Measurements from ENCODE around the gene SPATA32. TPM values are rescaled to one million over a fixed set of nuclear protein-coding genes. Genes with fewer than 3 reads are reported as not detected.

SPATA32 gene
- 0.42 and 0.81 TPM in 2 replicates for total RNA-seq (2021)
- long read RNA-seq, partial matches to known transcripts: 1 of 2 reads
- long read RNA-seq, other reads (novel, unspliced or antisense): 1 of 2 reads

GRCh38 chr17:45261577-45262515 is at the start of gene SPATA32:
SPATA32 (minus strand) TSS chr17:45262094; CDS start chr17:45262016, 78 bp downstream.
- H3K27me3 Mint-ChIP-seq (ENCODE audit: low read depth): peaks cover 21% of the 10 kb centered on the region
- H3K79me1 ChIP-seq (ENCODE audit: insufficient read depth, low read depth, low read length, poor library complexity, severe bottlenecking): no peaks in the 10 kb centered on the region
- no peaks in the 10 kb centered on the region; the same call in 1 of the 2 replicates for H3K4me1 ChIP-seq (ENCODE audit: insufficient read depth, low read length)
- no peaks in the 10 kb centered on the region for H3K9me3 ChIP-seq (ENCODE audit: control insufficient read depth, low read depth, low read length)
- H3K14ac ChIP-seq (ENCODE audit: insufficient read depth, low read length): peak within 1 kb of the TSS; percentile 74
- H3K4me1 Mint-ChIP-seq: peaks cover 22 to 24% of the 10 kb centered on the region in 2 experiments
- no peak within 1 kb of the TSS for H4K5ac ChIP-seq (ENCODE audit: insufficient read length, low read depth, low read length)
- no peak within 1 kb of the TSS for H4K91ac ChIP-seq (ENCODE audit: insufficient read length, low read depth, low read length)
- no peak within 1 kb of the TSS for H3K23ac ChIP-seq (ENCODE audit: insufficient read length, low read depth, low read length)
- H3K27ac Mint-ChIP-seq: peak within 1 kb of the TSS in 1 of 3 experiments; percentile 47; a peak in 1 of 7 replicates
- no peak within 1 kb of the TSS for H2AFZ ChIP-seq (ENCODE audit: low read length)
- H2BK20ac ChIP-seq (ENCODE audit: low read depth, low read length, poor library complexity, severe bottlenecking): no peak within 1 kb of the TSS
- H3K36me3 Mint-ChIP-seq (ENCODE audit: insufficient read depth in 1 of 3, low read depth in 3 of 3): peaks cover under 1 to 13% (median 7%) of the 10 kb centered on the region in 3 experiments; a peak in 4 of 7 replicates
- no peak within 1 kb of the TSS for H2BK15ac ChIP-seq (ENCODE audit: low read depth, low read length)
- H3K56ac ChIP-seq (ENCODE audit: insufficient read length, low read depth, low read length): no peak within 1 kb of the TSS
- H4K8ac ChIP-seq (replicated peaks; ENCODE audit: insufficient read length, low read depth, low read length): no peak within 1 kb of the TSS
- WGBS (ENCODE audit: extremely low coverage, insufficient read length, low lambda C conversion rate): no CpG with 5 or more reads among the region's 68 CpGs
- H3K79me2 ChIP-seq (ENCODE audit: insufficient read depth, low read length): no peaks in the 10 kb centered on the region
- TF ChIP-seq, protein P1, sequence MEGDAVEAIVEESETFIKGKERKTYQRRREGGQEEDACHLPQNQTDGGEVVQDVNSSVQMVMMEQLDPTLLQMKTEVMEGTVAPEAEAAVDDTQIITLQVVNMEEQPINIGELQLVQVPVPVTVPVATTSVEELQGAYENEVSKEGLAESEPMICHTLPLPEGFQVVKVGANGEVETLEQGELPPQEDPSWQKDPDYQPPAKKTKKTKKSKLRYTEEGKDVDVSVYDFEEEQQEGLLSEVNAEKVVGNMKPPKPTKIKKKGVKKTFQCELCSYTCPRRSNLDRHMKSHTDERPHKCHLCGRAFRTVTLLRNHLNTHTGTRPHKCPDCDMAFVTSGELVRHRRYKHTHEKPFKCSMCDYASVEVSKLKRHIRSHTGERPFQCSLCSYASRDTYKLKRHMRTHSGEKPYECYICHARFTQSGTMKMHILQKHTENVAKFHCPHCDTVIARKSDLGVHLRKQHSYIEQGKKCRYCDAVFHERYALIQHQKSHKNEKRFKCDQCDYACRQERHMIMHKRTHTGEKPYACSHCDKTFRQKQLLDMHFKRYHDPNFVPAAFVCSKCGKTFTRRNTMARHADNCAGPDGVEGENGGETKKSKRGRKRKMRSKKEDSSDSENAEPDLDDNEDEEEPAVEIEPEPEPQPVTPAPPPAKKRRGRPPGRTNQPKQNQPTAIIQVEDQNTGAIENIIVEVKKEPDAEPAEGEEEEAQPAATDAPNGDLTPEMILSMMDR (conservative IDR thresholded peaks at IDR 0.05): no peak
- peaks cover 9% of the 10 kb centered on the region for H3K23me2 ChIP-seq (ENCODE audit: insufficient read length, low read depth, low read length, poor library complexity, severe bottlenecking)
- H2AK5ac ChIP-seq (ENCODE audit: insufficient read length, low read length): no peak within 1 kb of the TSS
- H3K18ac ChIP-seq (ENCODE audit: insufficient read length, low read depth, low read length): peak within 1 kb of the TSS; percentile 66
- H2BK120ac ChIP-seq (ENCODE audit: low read depth, low read length, poor library complexity, severe bottlenecking): no peak within 1 kb of the TSS
- H3K9me3 Mint-ChIP-seq: no peaks in the 10 kb centered on the region
- H3K9ac ChIP-seq (ENCODE audit: extremely low read depth, insufficient read length, low read length): peak within 1 kb of the TSS; percentile 39
- H4K20me1 ChIP-seq (ENCODE audit: control insufficient read depth, insufficient read depth, insufficient read length): no peaks in the 10 kb centered on the region
- H2BK12ac ChIP-seq (ENCODE audit: insufficient read length, low read depth, low read length): no peak within 1 kb of the TSS
- H3T11ph ChIP-seq (ENCODE audit: low read length): no peak within 1 kb of the TSS
- H3K4me2 ChIP-seq (ENCODE audit: insufficient read depth, insufficient read length, low read length): peak within 1 kb of the TSS; percentile 45
- DNase-seq: peak; percentile 82
- H3K27me3 ChIP-seq (ENCODE audit: insufficient read depth, low read length): no peaks in the 10 kb centered on the region
- no peak within 1 kb of the TSS for H2BK5ac ChIP-seq (ENCODE audit: insufficient read length, low read length)
- H3K4ac ChIP-seq (ENCODE audit: low read depth, low read length): no peak within 1 kb of the TSS
- peak within 1 kb of the TSS; percentile 64 to 77 for H3K4me3 Mint-ChIP-seq
- no peak within 1 kb of the TSS for H3K27ac ChIP-seq (ENCODE audit: insufficient read length, low read depth, low read length)
